Measurements from ENCODE around the gene VPREB1.
"Not testable (repeated sequence)": the region's sequence is repeated elsewhere in the genome, so short reads cannot be mapped to it uniquely, and the experiment has no call there.

Gene VPREB1

GRCh38 chr22:22258597-22259415, 14.2 kb downstream of the VPREB1 start:
- not testable (repeated sequence) for H3K9me3 ChIP-seq (replicated peaks; ENCODE audit: low read length); H3K4me2 ChIP-seq (ENCODE audit: low read length); H3K27me3 ChIP-seq (ENCODE audit: control insufficient read depth, insufficient read depth, low read length); H3K4me1 ChIP-seq (ENCODE audit: control insufficient read depth, insufficient read depth, low read length); H3K36me3 ChIP-seq (ENCODE audit: insufficient read depth, low read length); H3K9ac ChIP-seq (ENCODE audit: low read depth, low read length); H3K4me3 ChIP-seq (ENCODE audit: low read length)

GRCh38 chr22:22260169-22260568, 15.6 kb downstream of the VPREB1 start:
- H3K36me3 ChIP-seq (ENCODE audit: insufficient read depth, low read length); H3K4me1 ChIP-seq (ENCODE audit: control insufficient read depth, insufficient read depth, low read length); H3K4me3 ChIP-seq (ENCODE audit: low read length); H3K9me3 ChIP-seq (replicated peaks; ENCODE audit: low read length); H3K27me3 ChIP-seq (ENCODE audit: control insufficient read depth, insufficient read depth, low read length); H3K4me2 ChIP-seq (ENCODE audit: low read length); H3K9ac ChIP-seq (ENCODE audit: low read depth, low read length): not testable (repeated sequence)

GRCh38 chr22:22260586-22260985, 16.0 kb downstream of the VPREB1 start:
- H3K4me2 ChIP-seq (ENCODE audit: low read length); H3K4me3 ChIP-seq (ENCODE audit: low read length); H3K9ac ChIP-seq (ENCODE audit: low read depth, low read length); H3K9me3 ChIP-seq (replicated peaks; ENCODE audit: low read length); H3K4me1 ChIP-seq (ENCODE audit: control insufficient read depth, insufficient read depth, low read length); H3K27me3 ChIP-seq (ENCODE audit: control insufficient read depth, insufficient read depth, low read length); H3K36me3 ChIP-seq (ENCODE audit: insufficient read depth, low read length): not testable (repeated sequence)

- H3K4me3 ChIP-seq (ENCODE audit: low read length); H3K4me1 ChIP-seq (ENCODE audit: control insufficient read depth, insufficient read depth, low read length); H3K4me2 ChIP-seq (ENCODE audit: low read length); H3K27me3 ChIP-seq (ENCODE audit: control insufficient read depth, insufficient read depth, low read length); H3K9me3 ChIP-seq (replicated peaks; ENCODE audit: low read length); H3K36me3 ChIP-seq (ENCODE audit: insufficient read depth, low read length); H3K9ac ChIP-seq (ENCODE audit: low read depth, low read length): not testable (repeated sequence)
Measured at GRCh38 chr22:22262332-22263074, 17.9 kb downstream of the VPREB1 start.

- not testable (repeated sequence) for H3K9ac ChIP-seq (ENCODE audit: low read depth, low read length); H3K36me3 ChIP-seq (ENCODE audit: insufficient read depth, low read length); H3K4me3 ChIP-seq (ENCODE audit: low read length); H3K4me2 ChIP-seq (ENCODE audit: low read length); H3K27me3 ChIP-seq (ENCODE audit: control insufficient read depth, insufficient read depth, low read length); H3K9me3 ChIP-seq (replicated peaks; ENCODE audit: low read length); H3K4me1 ChIP-seq (ENCODE audit: control insufficient read depth, insufficient read depth, low read length)
Measured at GRCh38 chr22:22263823-22264222, 19.2 kb downstream of the VPREB1 start.

GRCh38 chr22:22270036-22270676, 25.6 kb downstream of the VPREB1 start:
- H3K9me3 ChIP-seq (replicated peaks; ENCODE audit: low read length); H3K4me3 ChIP-seq (ENCODE audit: low read length); H3K4me2 ChIP-seq (ENCODE audit: low read length); H3K4me1 ChIP-seq (ENCODE audit: control insufficient read depth, insufficient read depth, low read length); H3K27me3 ChIP-seq (ENCODE audit: control insufficient read depth, insufficient read depth, low read length); H3K9ac ChIP-seq (ENCODE audit: low read depth, low read length); H3K36me3 ChIP-seq (ENCODE audit: insufficient read depth, low read length): not testable (repeated sequence)

GRCh38 chr22:22277423-22277822, 32.8 kb downstream of the VPREB1 start:
- not testable (repeated sequence) for H3K4me1 ChIP-seq (ENCODE audit: control insufficient read depth, insufficient read depth, low read length); H3K36me3 ChIP-seq (ENCODE audit: insufficient read depth, low read length); H3K27me3 ChIP-seq (ENCODE audit: control insufficient read depth, insufficient read depth, low read length); H3K4me3 ChIP-seq (ENCODE audit: low read length); H3K9me3 ChIP-seq (replicated peaks; ENCODE audit: low read length); H3K4me2 ChIP-seq (ENCODE audit: low read length); H3K9ac ChIP-seq (ENCODE audit: low read depth, low read length)

- not testable (repeated sequence) for H3K9me3 ChIP-seq (replicated peaks; ENCODE audit: low read length); H3K4me2 ChIP-seq (ENCODE audit: low read length); H3K36me3 ChIP-seq (ENCODE audit: insufficient read depth, low read length); H3K9ac ChIP-seq (ENCODE audit: low read depth, low read length); H3K27me3 ChIP-seq (ENCODE audit: control insufficient read depth, insufficient read depth, low read length); H3K4me1 ChIP-seq (ENCODE audit: control insufficient read depth, insufficient read depth, low read length); H3K4me3 ChIP-seq (ENCODE audit: low read length)
Measured at GRCh38 chr22:22284962-22285756, 40.6 kb downstream of the VPREB1 start.

- H3K9me3 ChIP-seq (replicated peaks; ENCODE audit: low read length); H3K4me1 ChIP-seq (ENCODE audit: control insufficient read depth, insufficient read depth, low read length); H3K27me3 ChIP-seq (ENCODE audit: control insufficient read depth, insufficient read depth, low read length); H3K4me3 ChIP-seq (ENCODE audit: low read length); H3K36me3 ChIP-seq (ENCODE audit: insufficient read depth, low read length); H3K4me2 ChIP-seq (ENCODE audit: low read length); H3K9ac ChIP-seq (ENCODE audit: low read depth, low read length): not testable (repeated sequence)
Measured at GRCh38 chr22:22286390-22287105, 42.0 kb downstream of the VPREB1 start.

- H3K27me3 ChIP-seq (ENCODE audit: control insufficient read depth, insufficient read depth, low read length); H3K9ac ChIP-seq (ENCODE audit: low read depth, low read length); H3K4me1 ChIP-seq (ENCODE audit: control insufficient read depth, insufficient read depth, low read length); H3K4me2 ChIP-seq (ENCODE audit: low read length); H3K9me3 ChIP-seq (replicated peaks; ENCODE audit: low read length); H3K36me3 ChIP-seq (ENCODE audit: insufficient read depth, low read length); H3K4me3 ChIP-seq (ENCODE audit: low read length): not testable (repeated sequence)
Measured at GRCh38 chr22:22287106-22287626, 42.6 kb downstream of the VPREB1 start.

GRCh38 chr22:22289666-22290065, 45.1 kb downstream of the VPREB1 start:
- H3K4me1 ChIP-seq (ENCODE audit: control insufficient read depth, insufficient read depth, low read length); H3K9me3 ChIP-seq (replicated peaks; ENCODE audit: low read length); H3K4me3 ChIP-seq (ENCODE audit: low read length); H3K4me2 ChIP-seq (ENCODE audit: low read length); H3K27me3 ChIP-seq (ENCODE audit: control insufficient read depth, insufficient read depth, low read length); H3K9ac ChIP-seq (ENCODE audit: low read depth, low read length); H3K36me3 ChIP-seq (ENCODE audit: insufficient read depth, low read length): not testable (repeated sequence)
